Trophoblast cell (in vitro differentiated cells and primary cell): ENCODE measurements around the gene PARD3B.

ENCODE experiments used
- DNase-seq, 2 donors: peaks; one replicate each; pipeline ENCODE4 v3.0.0-alpha.2; 2016
- H2AFZ ChIP-seq: 2 replicates; pipeline ENCODE4 v1.6.1; 2013; ENCODE audit warnings: low read length, moderate library complexity, mild to moderate bottlenecking; ENCODE audit not compliant: insufficient read depth, poor library complexity
- H2AK5ac ChIP-seq: 2 replicates; pipeline ENCODE4 v1.6.1; 2013; ENCODE audit warnings: mild to moderate bottlenecking, low read length
- H2BK120ac ChIP-seq: 2 replicates; pipeline ENCODE4 v1.6.1; 2013; ENCODE audit warnings: low read length, mild to moderate bottlenecking, moderate library complexity; ENCODE audit not compliant: insufficient read depth, poor library complexity
- H2BK12ac ChIP-seq: 2 replicates; pipeline ENCODE4 v1.6.1; 2013; ENCODE audit warnings: mild to moderate bottlenecking, low read length, moderate library complexity
- H2BK5ac ChIP-seq: 2 replicates; pipeline ENCODE4 v1.6.1; 2013; ENCODE audit warnings: low read length, low read depth, moderate library complexity, mild to moderate bottlenecking; ENCODE audit not compliant: poor library complexity
- H3K14ac ChIP-seq: 2 replicates; pipeline ENCODE4 v1.6.1; 2013; ENCODE audit warnings: mild to moderate bottlenecking, low read length
- H3K18ac ChIP-seq: 2 replicates; pipeline ENCODE4 v1.6.1; 2013; ENCODE audit warnings: mild to moderate bottlenecking, low read length
- H3K23ac ChIP-seq: 2 replicates; pipeline ENCODE4 v1.6.1; 2013; ENCODE audit warnings: low read length
- H3K27ac ChIP-seq: 2 replicates; pipeline ENCODE4 v1.5.1; 2013; ENCODE audit warnings: low read depth, mild to moderate bottlenecking, inconsistent platforms, low read length, moderate library complexity
- H3K27me3 ChIP-seq: 2 replicates; pipeline ENCODE4 v1.6.1; 2013; ENCODE audit warnings: inconsistent platforms, mild to moderate bottlenecking, low read length, moderate library complexity; ENCODE audit not compliant: insufficient read depth
- H3K36me3 ChIP-seq, 2 experiments: 1 replicate in 1 of 2; 2 replicates in 1 of 2; pipeline ENCODE4 v1.6.1; 2013; ENCODE audit warnings: low read length in 2 of 2, mild to moderate bottlenecking in 2 of 2, moderate library complexity in 1 of 2; ENCODE audit not compliant: insufficient read depth in 2 of 2, control insufficient read depth in 1 of 2
- H3K4ac ChIP-seq: 2 replicates; pipeline ENCODE4 v1.6.1; 2013; ENCODE audit warnings: low read depth, mild to moderate bottlenecking, low read length, moderate library complexity
- H3K4me1 ChIP-seq, 2 experiments: 1 replicate in 1 of 2; 2 replicates in 1 of 2; pipeline ENCODE4 v1.6.1; 2013; ENCODE audit warnings: low read length in 2 of 2, mild to moderate bottlenecking in 2 of 2, moderate library complexity in 1 of 2; ENCODE audit not compliant: insufficient read depth in 2 of 2, control insufficient read depth in 1 of 2
- H3K4me2 ChIP-seq: 2 replicates; pipeline ENCODE4 v1.6.1; 2013; ENCODE audit warnings: inconsistent platforms, mild to moderate bottlenecking, low read length, moderate library complexity
- H3K4me3 ChIP-seq: 2 replicates; pipeline ENCODE4 v1.5.1; 2013; ENCODE audit warnings: mild to moderate bottlenecking, low read depth, low read length, inconsistent platforms
- H3K79me1 ChIP-seq: one replicate; pipeline ENCODE4 v1.6.1; 2013; ENCODE audit warnings: low read length
- H3K79me2 ChIP-seq: 2 replicates; pipeline ENCODE4 v1.6.1; 2013; ENCODE audit warnings: low read length, mild to moderate bottlenecking; ENCODE audit not compliant: control insufficient read depth, insufficient read depth, poor library complexity
- H3K9ac ChIP-seq: 2 replicates; pipeline ENCODE4 v1.6.1; 2013; ENCODE audit warnings: mild to moderate bottlenecking, low read length
- H3K9me3 ChIP-seq: 2 replicates; pipeline ENCODE4 v1.6.1; 2013; ENCODE audit warnings: low read depth, mild to moderate bottlenecking, control low read depth, inconsistent platforms, low read length; ENCODE audit not compliant: insufficient read depth
- H4K12ac ChIP-seq: 2 replicates; pipeline ENCODE4 v1.6.1; 2013; ENCODE audit warnings: low read depth, mild to moderate bottlenecking, low read length, moderate library complexity
- H4K8ac ChIP-seq: 2 replicates; pipeline ENCODE4 v1.6.1; 2013; ENCODE audit warnings: low read depth, mild to moderate bottlenecking, low read length, moderate library complexity
- H4K91ac ChIP-seq: one replicate; pipeline ENCODE4 v1.6.1; 2013; ENCODE audit warnings: low read depth, mild to moderate bottlenecking, low read length, moderate library complexity
- WGBS: extraction: QIAGEN DNeasy Blood & Tissue Kit; methylation state at CpG from one replicate; pipeline ENCODE4 v1.1.7; 2013; ENCODE audit warnings: missing lambda C conversion rate; ENCODE audit not compliant: insufficient read length, insufficient coverage; ENCODE audit errors: extremely low coverage; 5-methylcytosine and 5-hydroxymethylcytosine counted together

The PARD3B gene

DNA sequence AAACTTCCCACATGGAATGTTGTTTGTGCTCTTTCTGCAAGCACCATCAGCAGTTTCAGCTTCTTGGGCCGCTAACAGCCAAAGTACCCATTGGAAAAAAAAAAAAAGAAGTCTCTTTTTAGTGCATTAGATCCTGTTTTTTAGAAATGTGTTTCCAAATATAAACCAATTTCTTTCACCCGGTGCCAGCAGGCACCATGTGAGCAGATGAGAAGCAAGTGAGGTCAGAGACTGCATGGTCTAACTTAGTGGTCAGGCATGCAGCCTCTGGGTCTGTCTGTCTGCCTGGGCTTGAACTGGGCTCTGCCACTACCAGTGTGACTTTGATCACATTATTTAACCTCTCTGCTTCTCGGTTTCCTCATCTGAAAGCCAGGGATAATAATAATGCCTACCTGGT lies 1061.9 kb downstream of the PARD3B start:
- Histone ChIP-seq H2AK5ac (no peak overlapping the region), H3K23ac (no peak overlapping the region), H3K9me3 (peaks cover 2% of the 10 kb centered on the region), H3K4me1 (peaks cover 10 to 11% of the 10 kb centered on the region in 2 experiments), H3K79me1 (peaks cover 11% of the 10 kb centered on the region), H3K79me2 (no peaks in the 10 kb centered on the region), H2BK5ac (no peak overlapping the region), H3K4me2 (no peak overlapping the region), H3K27me3 (no peaks in the 10 kb centered on the region), H3K9ac (no peak overlapping the region), H4K12ac (no peak overlapping the region), H3K4ac (no peak overlapping the region), H4K8ac (no peak overlapping the region), H3K18ac (no peak overlapping the region), H3K27ac (no peak overlapping the region), H3K4me3 (no peak overlapping the region), H2BK12ac (no peak overlapping the region), H3K14ac (no peak overlapping the region), H2BK120ac (no peak overlapping the region), H3K36me3 (no peaks in the 10 kb centered on the region), H4K91ac (no peak overlapping the region), H2AFZ (no peak overlapping the region)
- DNase-seq: no peak
- WGBS: no CpG with 5 or more reads among the region's 3 CpGs

DNA sequence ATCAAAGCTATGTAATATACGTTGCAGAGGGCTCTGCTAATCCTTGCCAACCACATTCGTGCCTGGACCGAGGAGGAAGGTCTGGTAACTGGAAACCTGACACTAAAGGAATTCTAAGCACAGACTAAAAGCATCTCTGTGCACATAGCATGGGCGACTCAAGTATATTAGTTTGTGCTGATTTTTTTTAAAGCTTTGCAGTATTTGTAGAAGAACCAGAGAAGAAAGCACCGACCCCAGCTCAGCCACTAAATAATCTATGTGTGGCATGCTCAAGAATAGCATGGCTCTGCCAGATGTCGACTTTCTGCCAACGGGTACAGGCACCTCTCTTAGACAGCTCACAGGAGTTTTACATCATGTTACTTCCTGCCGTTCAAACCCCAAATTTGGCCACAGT lies 1063.8 kb downstream of the PARD3B start:
- no peak for DNase-seq
- Histone ChIP-seq H3K18ac (no peak overlapping the region), H2BK120ac (no peak overlapping the region), H2AFZ (no peak overlapping the region), H3K79me2 (no peaks in the 10 kb centered on the region), H3K27ac (no peak overlapping the region), H2AK5ac (no peak overlapping the region), H3K4me1 (peaks cover 11 to 13% of the 10 kb centered on the region in 2 experiments), H2BK12ac (no peak overlapping the region), H3K36me3 (no peaks in the 10 kb centered on the region), H3K9me3 (peaks cover 2% of the 10 kb centered on the region), H3K23ac (no peak overlapping the region), H2BK5ac (no peak overlapping the region), H3K27me3 (no peaks in the 10 kb centered on the region), H4K8ac (no peak overlapping the region), H3K4ac (no peak overlapping the region), H3K14ac (no peak overlapping the region), H4K12ac (no peak overlapping the region), H4K91ac (no peak overlapping the region), H3K79me1 (peaks cover 13% of the 10 kb centered on the region), H3K9ac (no peak overlapping the region), H3K4me3 (no peak overlapping the region), H3K4me2 (no peak overlapping the region)
- no CpG with 5 or more reads among the region's 8 CpGs for WGBS

DNA sequence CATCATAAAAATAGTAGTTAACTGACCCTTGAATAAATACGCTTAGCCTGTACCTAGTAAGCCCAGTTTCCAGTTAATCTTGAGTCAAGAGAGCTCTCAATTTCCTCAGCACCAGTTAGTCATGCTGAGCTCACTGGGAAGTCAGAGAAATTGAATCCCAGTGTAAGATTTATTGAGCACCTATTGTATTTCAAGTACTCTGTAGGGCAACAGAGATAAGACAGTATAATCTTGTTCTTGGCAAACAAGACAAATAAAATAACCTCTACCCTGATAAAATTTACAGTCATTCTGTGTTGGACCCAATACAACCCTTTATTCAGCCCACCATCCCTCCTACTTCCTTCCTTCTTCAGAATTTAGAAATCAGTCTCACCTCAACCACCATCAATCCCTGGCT lies 1065.2 kb downstream of the PARD3B start:
- H3K27ac ChIP-seq: no peak overlapping the region
- no peak overlapping the region for H4K91ac ChIP-seq
- no peak overlapping the region for H3K9ac ChIP-seq
- no peak overlapping the region for H3K4ac ChIP-seq
- H3K4me1 ChIP-seq: peaks cover 9 to 13% of the 10 kb centered on the region in 2 experiments
- no peak overlapping the region for H2BK5ac ChIP-seq
- no CpG with 5 or more reads among the region's 1 CpG for whole genome bisulfite sequencing
- H3K4me2 ChIP-seq: no peak overlapping the region
- H3K79me2 ChIP-seq: no peaks in the 10 kb centered on the region
- H3K18ac ChIP-seq: no peak overlapping the region
- no peak overlapping the region for H2BK12ac ChIP-seq
- no peak for DNase-seq
- H3K23ac ChIP-seq: no peak overlapping the region
- no peaks in the 10 kb centered on the region for H3K36me3 ChIP-seq
- no peak overlapping the region for H2AK5ac ChIP-seq
- H3K79me1 ChIP-seq: peaks cover 10% of the 10 kb centered on the region
- peaks cover 5% of the 10 kb centered on the region for H3K9me3 ChIP-seq
- no peak overlapping the region for H3K4me3 ChIP-seq
- no peak overlapping the region for H4K12ac ChIP-seq
- no peak overlapping the region for H2BK120ac ChIP-seq
- H3K27me3 ChIP-seq: no peaks in the 10 kb centered on the region
- no peak overlapping the region for H4K8ac ChIP-seq
- no peak overlapping the region for H2AFZ ChIP-seq
- no peak overlapping the region for H3K14ac ChIP-seq

DNA sequence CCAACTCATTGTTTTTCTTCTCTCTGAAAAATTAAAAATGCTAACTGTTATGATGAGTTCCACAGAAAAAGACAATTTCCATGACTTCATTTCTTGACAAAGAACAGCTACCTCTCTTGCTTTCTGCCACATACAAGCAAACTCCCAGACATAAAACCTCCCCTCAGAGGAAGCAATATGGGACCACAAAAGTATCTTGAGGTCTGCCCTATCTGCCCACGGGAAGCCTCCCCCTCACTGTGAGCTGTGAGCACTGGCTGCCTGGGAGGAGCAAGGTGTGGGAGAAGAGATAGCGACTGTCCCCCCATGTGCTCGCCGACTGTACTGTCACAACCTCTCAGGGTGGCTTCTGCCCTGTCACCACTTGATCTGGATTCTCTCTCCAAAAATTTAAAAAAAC lies 1067.4 kb downstream of the PARD3B start:
- Histone ChIP-seq H4K12ac (no peak overlapping the region), H2AK5ac (no peak overlapping the region), H3K4me2 (peak overlapping the region; percentile 7), H3K4ac (no peak overlapping the region), H3K79me1 (peaks cover 2% of the 10 kb centered on the region), H2BK120ac (no peak overlapping the region), H4K91ac (no peak overlapping the region), H2BK12ac (no peak overlapping the region), H3K36me3 (no peaks in the 10 kb centered on the region), H3K27me3 (no peaks in the 10 kb centered on the region), H4K8ac (no peak overlapping the region), H3K4me3 (no peak overlapping the region), H3K27ac (peak overlapping the region; percentile 20), H3K9ac (no peak overlapping the region), H3K18ac (no peak overlapping the region), H3K14ac (no peak overlapping the region), H2BK5ac (no peak overlapping the region), H3K23ac (no peak overlapping the region), H2AFZ (no peak overlapping the region), H3K79me2 (no peaks in the 10 kb centered on the region), H3K9me3 (peaks cover 3% of the 10 kb centered on the region), H3K4me1 (peaks cover 0 to 5% of the 10 kb centered on the region in 2 experiments)
- no peak for DNase-seq
- no CpG with 5 or more reads among the region's 4 CpGs for WGBS
